ENCODE results near the gene NDUFAF2. TPM values are rescaled to one million over a fixed set of nuclear protein-coding genes. Genes with fewer than 3 reads are reported as not detected.

Gene NDUFAF2
- total RNA-seq, 4 donors from 2014 or later = 28.0 to 38.2 (median 31.2) TPM

DNA sequence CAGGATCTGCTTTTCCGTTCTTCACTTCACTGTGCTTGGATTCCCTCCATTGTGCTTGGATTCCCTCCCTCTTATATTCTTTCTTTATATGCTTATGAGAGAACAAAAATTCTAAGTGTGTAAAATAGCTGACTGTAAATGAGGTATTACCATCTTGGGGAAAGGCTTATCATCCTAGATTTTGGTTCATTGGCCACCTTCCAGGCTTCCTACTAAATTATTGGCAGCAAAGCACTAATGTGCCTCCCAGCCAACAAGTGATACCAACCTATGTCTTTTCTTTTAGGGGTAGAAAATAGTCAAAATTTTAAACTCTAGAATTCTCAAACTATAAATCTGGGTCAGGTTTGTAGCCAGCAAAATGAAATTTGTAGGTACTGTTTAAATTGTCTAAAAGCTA is 52.7 kb downstream of the NDUFAF2 start:
- no peaks in the 10 kb centered on the region for H3K4me1 ChIP-seq
- intact Hi-C loops (cut with DNase I) = no loop called here

DNA sequence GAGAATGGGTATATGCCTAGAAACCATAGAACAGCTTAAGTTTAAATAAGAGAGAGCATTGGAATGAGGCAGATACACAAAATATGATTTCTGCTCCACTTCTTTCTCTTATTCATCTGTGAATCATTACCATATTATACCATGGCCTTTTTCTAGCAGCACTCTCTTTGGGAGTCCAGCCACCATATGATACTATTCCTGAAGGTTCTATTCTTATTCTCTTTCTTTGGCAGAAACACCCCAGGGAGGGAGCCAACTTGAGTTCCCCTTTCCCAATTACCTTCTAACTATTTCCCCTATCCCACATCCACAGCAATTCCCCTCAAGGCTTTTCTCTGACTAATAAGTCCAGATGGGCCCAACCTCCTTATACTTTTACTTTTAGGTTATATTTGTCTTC is 55.9 kb downstream of the NDUFAF2 start:
- Histone ChIP-seq H3K4me1 (no peaks in the 10 kb centered on the region), H3K36me3 (no peaks in the 10 kb centered on the region), H3K4me3 (no peak overlapping the region), H3K9me3 (no peaks in the 10 kb centered on the region), H3K27ac (no peak overlapping the region), H3K27me3 (no peaks in the 10 kb centered on the region)
- TF ChIP-seq, protein P1, sequence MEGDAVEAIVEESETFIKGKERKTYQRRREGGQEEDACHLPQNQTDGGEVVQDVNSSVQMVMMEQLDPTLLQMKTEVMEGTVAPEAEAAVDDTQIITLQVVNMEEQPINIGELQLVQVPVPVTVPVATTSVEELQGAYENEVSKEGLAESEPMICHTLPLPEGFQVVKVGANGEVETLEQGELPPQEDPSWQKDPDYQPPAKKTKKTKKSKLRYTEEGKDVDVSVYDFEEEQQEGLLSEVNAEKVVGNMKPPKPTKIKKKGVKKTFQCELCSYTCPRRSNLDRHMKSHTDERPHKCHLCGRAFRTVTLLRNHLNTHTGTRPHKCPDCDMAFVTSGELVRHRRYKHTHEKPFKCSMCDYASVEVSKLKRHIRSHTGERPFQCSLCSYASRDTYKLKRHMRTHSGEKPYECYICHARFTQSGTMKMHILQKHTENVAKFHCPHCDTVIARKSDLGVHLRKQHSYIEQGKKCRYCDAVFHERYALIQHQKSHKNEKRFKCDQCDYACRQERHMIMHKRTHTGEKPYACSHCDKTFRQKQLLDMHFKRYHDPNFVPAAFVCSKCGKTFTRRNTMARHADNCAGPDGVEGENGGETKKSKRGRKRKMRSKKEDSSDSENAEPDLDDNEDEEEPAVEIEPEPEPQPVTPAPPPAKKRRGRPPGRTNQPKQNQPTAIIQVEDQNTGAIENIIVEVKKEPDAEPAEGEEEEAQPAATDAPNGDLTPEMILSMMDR (IDR thresholded peaks at IDR 0.05) = no peak
- no peak for TF ChIP-seq POLR2A (IDR thresholded peaks at IDR 0.05)
- DNase-seq = no peak
- intact Hi-C loops (cut with DNase I) = no loop called here

More for the DNA sequence above, 52.7 kb downstream of the NDUFAF2 start:
- H3K27me3 ChIP-seq = no peaks in the 10 kb centered on the region
- H3K4me3 ChIP-seq = no peak overlapping the region
- H3K27ac ChIP-seq = no peak overlapping the region
- H3K9me3 ChIP-seq = peaks cover 0 to 13% (median 0%) of the 10 kb centered on the region in 3 donors
- DNase-seq = no peak
- 83 to 94% methylated on average over 1 of the region's 1 CpG for WGBS, 2 donors
- TF ChIP-seq, protein P1 (IDR thresholded peaks at IDR 0.05) = no peak
- no peak for TF ChIP-seq POLR2A (IDR thresholded peaks at IDR 0.05)
- peaks cover 0 to 14% (median 0%) of the 10 kb centered on the region in 3 donors for H3K36me3 ChIP-seq

DNA sequence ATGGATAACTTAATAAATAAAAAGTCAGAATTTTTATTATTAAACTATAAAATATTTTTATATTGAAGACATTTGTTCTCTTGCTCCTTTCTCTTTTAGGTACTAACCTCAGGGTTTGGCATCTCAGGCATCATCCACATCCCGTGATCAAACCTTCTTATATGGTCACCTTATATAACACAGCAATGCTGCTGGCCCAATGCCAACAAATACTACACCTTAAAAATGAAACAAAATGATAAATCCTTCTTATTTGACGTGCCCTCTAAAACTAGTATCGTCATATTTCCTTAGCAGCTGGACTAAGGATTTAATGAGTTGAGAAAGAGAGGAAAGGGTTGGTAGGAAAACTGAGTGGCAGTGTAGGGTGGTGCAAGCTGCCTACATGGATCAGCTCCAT is 56.6 kb downstream of the NDUFAF2 start:
- no peaks in the 10 kb centered on the region for H3K9me3 ChIP-seq
- H3K36me3 ChIP-seq = no peaks in the 10 kb centered on the region
- intact Hi-C loops (cut with DNase I) = no loop called here
- H3K4me1 ChIP-seq = no peaks in the 10 kb centered on the region
- H3K4me3 ChIP-seq = no peak overlapping the region
- no peak for DNase-seq
- H3K27ac ChIP-seq = no peak overlapping the region
- TF ChIP-seq, protein P1 (IDR thresholded peaks at IDR 0.05) = no peak
- TF ChIP-seq POLR2A (IDR thresholded peaks at IDR 0.05) = no peak
- no peaks in the 10 kb centered on the region for H3K27me3 ChIP-seq
- WGBS, 2 donors = 67 to 75% methylated on average over 3 of the region's 3 CpGs

DNA sequence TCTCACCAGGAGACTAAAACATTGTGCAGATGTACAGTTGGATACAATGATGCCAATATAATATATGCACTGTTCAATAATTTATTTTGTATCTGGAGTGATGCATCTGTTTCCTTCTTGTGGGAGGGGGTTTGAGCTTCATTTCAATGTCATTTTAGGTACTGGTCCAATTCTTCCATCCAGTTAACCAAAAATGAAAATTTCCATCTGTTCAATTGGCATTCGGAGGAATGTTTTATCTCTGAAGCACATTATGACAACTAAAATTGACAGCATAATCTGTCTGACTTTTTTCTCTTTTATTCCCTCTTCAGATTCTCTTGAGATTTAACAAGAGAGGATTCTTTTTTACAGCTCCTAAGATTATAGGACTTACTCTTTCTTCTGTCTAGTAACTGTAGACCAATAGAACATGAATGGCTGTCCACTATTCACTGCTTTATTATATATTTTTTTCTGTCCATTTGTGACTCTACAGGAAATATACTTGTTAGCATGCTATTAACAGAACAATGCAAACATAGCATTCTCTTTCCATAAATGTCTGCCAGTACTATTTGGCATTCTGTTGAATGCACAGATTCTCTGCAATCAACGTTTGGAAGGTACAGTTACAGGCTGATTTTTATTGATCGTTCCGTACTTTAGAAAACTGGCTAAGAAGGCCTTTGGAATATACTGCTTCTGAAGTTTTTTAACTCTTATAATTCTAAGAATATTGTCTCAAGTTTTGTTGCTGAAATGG is 57.8 kb downstream of the NDUFAF2 start:
- Histone ChIP-seq H3K36me3 (no peaks in the 10 kb centered on the region), H3K4me3 (no peak overlapping the region), H3K9me3 (no peaks in the 10 kb centered on the region), H3K27ac (no peak overlapping the region), H3K27me3 (no peaks in the 10 kb centered on the region), H3K4me1 (no peaks in the 10 kb centered on the region)
- WGBS, 2 donors = 76 to 79% methylated on average over 4 of the region's 4 CpGs
- no peak for TF ChIP-seq POLR2A (IDR thresholded peaks at IDR 0.05)
- TF ChIP-seq, protein P1 (IDR thresholded peaks at IDR 0.05) = no peak
- no peak for DNase-seq
- intact Hi-C loops (cut with DNase I) = no loop called here

DNA sequence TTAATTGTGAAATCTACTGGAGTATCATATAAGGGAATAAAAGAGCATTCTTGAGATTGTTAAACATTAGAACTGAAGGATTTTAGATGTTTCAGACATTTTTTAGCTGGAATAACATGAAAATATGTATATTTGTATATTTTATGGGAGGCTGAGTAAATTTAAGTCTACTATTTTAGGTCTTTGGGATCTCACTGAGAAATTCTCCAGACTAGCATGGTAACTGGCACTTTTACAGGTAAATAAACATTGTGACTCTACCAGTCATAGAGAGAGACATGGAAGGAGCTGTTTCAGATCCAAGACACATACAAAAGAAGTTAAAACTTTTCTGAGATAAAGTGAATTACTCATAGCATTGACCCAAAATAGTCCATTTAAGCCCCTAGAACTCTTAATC is 59.4 kb downstream of the NDUFAF2 start:
- no peaks in the 10 kb centered on the region for H3K4me1 ChIP-seq
- intact Hi-C loops (cut with DNase I) = no loop called here
- no peaks in the 10 kb centered on the region for H3K9me3 ChIP-seq
- H3K27me3 ChIP-seq = no peaks in the 10 kb centered on the region
- DNase-seq = no peak
- H3K36me3 ChIP-seq = no peaks in the 10 kb centered on the region
- H3K4me3 ChIP-seq = no peak overlapping the region
- H3K27ac ChIP-seq = no peak overlapping the region
- TF ChIP-seq, protein P1 (IDR thresholded peaks at IDR 0.05) = no peak
- TF ChIP-seq POLR2A (IDR thresholded peaks at IDR 0.05) = no peak

Measured in esophagus squamous epithelium (tissue), 5 donors.